Endothelial cell of umbilical vein (primary cell): ENCODE measurements around the gene NIN.

Source experiments
- EZH2 ChIP-seq: IDR thresholded peaks from 2 replicates; pipeline ENCODE4 v1.6.1; 2012; ENCODE audit warnings: borderline replicate concordance, low read depth, mild to moderate bottlenecking, moderate library complexity, low read length, inconsistent platforms; ENCODE audit not compliant: severe bottlenecking
- FOS ChIP-seq: IDR thresholded peaks from 2 replicates; pipeline ENCODE4 v1.6.1; 2011; ENCODE audit warnings: mild to moderate bottlenecking, low read length, moderate library complexity, borderline replicate concordance; ENCODE audit not compliant: insufficient read depth
- GATA2 ChIP-seq: IDR thresholded peaks from 2 replicates; pipeline ENCODE4 v1.7.0; 2011; ENCODE audit warnings: low read depth, mild to moderate bottlenecking, moderate library complexity, mixed read lengths, low read length; ENCODE audit not compliant: insufficient read length, insufficient read depth
- JUN ChIP-seq: IDR thresholded peaks from 2 replicates; pipeline ENCODE4 v1.6.1; 2011; ENCODE audit warnings: borderline replicate concordance, low read depth; ENCODE audit not compliant: insufficient read length, insufficient read depth
- MYC ChIP-seq: IDR thresholded peaks from one replicate; pipeline ENCODE4 v1.6.1; 2011; ENCODE audit warnings: mild to moderate bottlenecking, low read depth, low read length
- POLR2A ChIP-seq: IDR thresholded peaks from 2 replicates; pipeline ENCODE4 v1.6.1; 2012; ENCODE audit warnings: low read depth, mild to moderate bottlenecking, control low read depth, low read length
- POLR2AphosphoS5 ChIP-seq: IDR thresholded peaks from 2 replicates; pipeline ENCODE4 v1.6.1; 2012; ENCODE audit warnings: low read depth, mild to moderate bottlenecking, control low read depth, low read length, moderate library complexity; ENCODE audit not compliant: insufficient read depth
- TF ChIP-seq, protein P1 (sequence below), 2 donors: IDR thresholded peaks; 1 replicate in 1 of 2; 2 replicates in 1 of 2; pipeline ENCODE4 v1.5.1; 2011; ENCODE audit warnings: low read length in 2 of 2, mild to moderate bottlenecking in 2 of 2, moderate library complexity in 2 of 2, control low read depth in 1 of 2, inconsistent platforms in 1 of 2, low read depth in 1 of 2; ENCODE audit not compliant: insufficient read depth in 1 of 2; ENCODE audit errors: extremely low read depth in 1 of 2
- TF ChIP-seq, protein P2 (sequence below): IDR thresholded peaks from 2 replicates; pipeline ENCODE4 v1.6.1; 2011; ENCODE audit not compliant: insufficient read depth, insufficient read length

DNA sequence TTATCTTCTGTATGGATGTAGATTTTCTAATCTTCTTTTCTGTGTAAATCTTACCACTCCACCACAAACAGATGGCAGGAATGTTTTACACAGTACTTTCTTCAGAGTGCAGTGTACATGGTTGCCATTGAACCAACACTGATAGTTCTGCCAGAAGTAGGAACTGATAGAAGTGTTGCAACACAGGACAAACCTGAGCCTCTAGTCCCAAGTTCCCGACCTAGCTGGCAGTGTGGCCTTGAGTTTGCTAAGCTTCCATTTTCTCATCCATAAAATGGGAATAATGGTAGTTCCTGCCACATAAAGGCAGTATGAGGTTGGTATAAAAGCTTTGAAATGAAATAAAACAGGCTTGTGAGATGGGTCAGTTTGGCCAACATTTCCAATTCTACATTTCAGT, 112.0 kb downstream of the NIN start:
- TF ChIP-seq, protein P1, sequence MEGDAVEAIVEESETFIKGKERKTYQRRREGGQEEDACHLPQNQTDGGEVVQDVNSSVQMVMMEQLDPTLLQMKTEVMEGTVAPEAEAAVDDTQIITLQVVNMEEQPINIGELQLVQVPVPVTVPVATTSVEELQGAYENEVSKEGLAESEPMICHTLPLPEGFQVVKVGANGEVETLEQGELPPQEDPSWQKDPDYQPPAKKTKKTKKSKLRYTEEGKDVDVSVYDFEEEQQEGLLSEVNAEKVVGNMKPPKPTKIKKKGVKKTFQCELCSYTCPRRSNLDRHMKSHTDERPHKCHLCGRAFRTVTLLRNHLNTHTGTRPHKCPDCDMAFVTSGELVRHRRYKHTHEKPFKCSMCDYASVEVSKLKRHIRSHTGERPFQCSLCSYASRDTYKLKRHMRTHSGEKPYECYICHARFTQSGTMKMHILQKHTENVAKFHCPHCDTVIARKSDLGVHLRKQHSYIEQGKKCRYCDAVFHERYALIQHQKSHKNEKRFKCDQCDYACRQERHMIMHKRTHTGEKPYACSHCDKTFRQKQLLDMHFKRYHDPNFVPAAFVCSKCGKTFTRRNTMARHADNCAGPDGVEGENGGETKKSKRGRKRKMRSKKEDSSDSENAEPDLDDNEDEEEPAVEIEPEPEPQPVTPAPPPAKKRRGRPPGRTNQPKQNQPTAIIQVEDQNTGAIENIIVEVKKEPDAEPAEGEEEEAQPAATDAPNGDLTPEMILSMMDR (IDR thresholded peaks at IDR 0.05; ENCODE audit: extremely low read depth in 1 of 2, insufficient read depth in 1 of 2, low read depth in 1 of 2, low read length in 2 of 2) = no peak
- TF ChIP-seq JUN = no peak
- no peak for TF ChIP-seq POLR2AphosphoS5
- TF ChIP-seq MYC = no peak
- TF ChIP-seq EZH2 = no peak
- no peak for TF ChIP-seq POLR2A
- TF ChIP-seq, protein P2, sequence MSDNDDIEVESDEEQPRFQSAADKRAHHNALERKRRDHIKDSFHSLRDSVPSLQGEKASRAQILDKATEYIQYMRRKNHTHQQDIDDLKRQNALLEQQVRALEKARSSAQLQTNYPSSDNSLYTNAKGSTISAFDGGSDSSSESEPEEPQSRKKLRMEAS = no peak
- no peak for TF ChIP-seq FOS
- no peak for TF ChIP-seq GATA2
